ENCODE measurements around the gene WNK3. TPM values are rescaled to one million over a fixed set of nuclear protein-coding genes. Genes with fewer than 3 reads are reported as not detected.

Gene WNK3
- total RNA-seq, 1 experiment from 2014 or later = 0.67 TPM

GRCh38 chrX:54171527-54172250 is 186.2 kb downstream of the WNK3 start:
- no peak for DNase-seq (ENCODE audit: extremely low read depth, low read depth)

GRCh38 chrX:54171091-54171490 is 186.8 kb downstream of the WNK3 start:
- no peak for DNase-seq (ENCODE audit: extremely low read depth, low read depth)

DNA sequence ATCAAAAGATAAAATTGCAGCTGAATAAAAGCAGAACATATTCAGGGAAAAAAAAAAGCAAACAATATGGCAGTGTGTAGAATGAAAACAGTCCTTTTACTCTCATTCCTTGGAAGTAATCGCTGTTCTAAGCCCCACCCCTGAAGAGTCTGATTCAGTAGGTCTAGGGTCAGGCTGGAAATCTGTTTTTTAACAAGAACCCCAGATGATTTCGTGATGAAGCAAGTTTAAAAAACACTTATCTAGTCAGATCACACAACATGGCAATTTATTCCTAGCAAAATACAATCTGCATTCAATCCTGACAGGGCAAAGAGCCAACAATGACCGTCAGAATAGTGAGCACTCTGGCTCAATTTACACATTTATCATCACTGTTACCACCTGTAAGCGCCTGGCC is 190.9 kb downstream of the WNK3 start:
- DNase-seq (ENCODE audit: extremely low read depth, low read depth) = no peak

- no peak for DNase-seq (ENCODE audit: extremely low read depth, low read depth)
Measured at GRCh38 chrX:54157561-54157960, 200.3 kb downstream of the WNK3 start.

Small RNA genes within 50 kb of the gene (small RNA-seq; reads per million reads assigned to genes)
- 0 reads per million in 2 experiments for gene AL589872.1
- gene RNU6-434P = 0 reads per million in 2 experiments

Other genes starting within 250 kb of the WNK3 start
- gene FAM120C, start 174.8 kb downstream of the WNK3 start, total RNA-seq (2014; rRNA removed; shearing (Covaris generic)) = 9.2 and 11.2 TPM in 2 replicates
- 23.9 and 24.0 TPM in 2 replicates for gene TSR2, start 82.4 kb upstream of the WNK3 start, total RNA-seq (2014; rRNA removed; shearing (Covaris generic))
- 7.9 and 8.7 TPM in 2 replicates for gene FGD1, start 138.2 kb upstream of the WNK3 start, total RNA-seq (2014; rRNA removed; shearing (Covaris generic))
- 55.7 and 58.9 TPM in 2 replicates for gene GNL3L, start 172.2 kb upstream of the WNK3 start, total RNA-seq (2014; rRNA removed; shearing (Covaris generic))